IMR-90 (cell line): ENCODE data around the gene ATP6AP1.

ENCODE experiments used
- BHLHE40 ChIP-seq: fragments of 150-350 bp; IDR thresholded peaks from 2 replicates; pipeline ENCODE4 v1.6.1; 2016; ENCODE audit warnings: mild to moderate bottlenecking, low read depth, low read length
- CHD1 ChIP-seq: IDR thresholded peaks from 2 replicates; pipeline ENCODE4 v1.6.1; 2012; ENCODE audit warnings: low read depth, low read length, improper control_type of control experiment
- FOS ChIP-seq: fragments of 150-350 bp; IDR thresholded peaks from 2 replicates; pipeline ENCODE4 v1.6.1; 2016; ENCODE audit warnings: low read depth, low read length
- MAZ ChIP-seq: IDR thresholded peaks from 2 replicates; pipeline ENCODE4 v1.6.1; 2012; ENCODE audit warnings: low read depth, mild to moderate bottlenecking, low read length, improper control_type of control experiment, moderate library complexity, borderline replicate concordance
- NFE2L2 ChIP-seq: fragments of 150-350 bp; IDR thresholded peaks from 2 replicates; pipeline ENCODE4 v1.6.1; 2016; ENCODE audit warnings: low read depth, mild to moderate bottlenecking, low read length
- POLR2A ChIP-seq: IDR thresholded peaks from 2 replicates; pipeline ENCODE4 v1.6.1; 2012; ENCODE audit warnings: mild to moderate bottlenecking, low read depth, low read length
- RAD21 ChIP-seq: IDR thresholded peaks from 2 replicates; pipeline ENCODE4 v1.6.1; 2012; ENCODE audit warnings: low read length, improper control_type of control experiment
- RCOR1 ChIP-seq: IDR thresholded peaks from 2 replicates; pipeline ENCODE4 v1.6.1; 2012; ENCODE audit warnings: mild to moderate bottlenecking, low read length, improper control_type of control experiment; ENCODE audit not compliant: insufficient replicate concordance
- RFX5 ChIP-seq: IDR thresholded peaks from 2 replicates; pipeline ENCODE4 v1.8.0; 2012; ENCODE audit warnings: low read depth, mild to moderate bottlenecking, low read length, moderate library complexity
- SMC3 ChIP-seq: fragments of 150-350 bp; IDR thresholded peaks from 2 replicates; pipeline ENCODE4 v1.6.1; 2016; ENCODE audit warnings: low read depth, mild to moderate bottlenecking, antibody characterized with exemption, low read length, moderate library complexity
- TF ChIP-seq, protein P1 (sequence below): fragments of 150-350 bp; IDR thresholded peaks from 2 replicates; pipeline ENCODE4 v1.6.1; 2017; ENCODE audit warnings: mild to moderate bottlenecking, antibody characterized with exemption, low read length, low read depth
- TF ChIP-seq, protein P2 (sequence below): conservative IDR thresholded peaks from 2 replicates; pipeline ENCODE4 v1.5.1; 2012; ENCODE audit warnings: mild to moderate bottlenecking, low read depth, low read length, improper control_type of control experiment
- TF ChIP-seq, protein P3 (sequence below): fragments of 150-350 bp; IDR thresholded peaks from 2 replicates; pipeline ENCODE4 v1.6.1; 2016; ENCODE audit warnings: low read depth, mild to moderate bottlenecking, low read length, moderate library complexity, borderline replicate concordance

DNA sequence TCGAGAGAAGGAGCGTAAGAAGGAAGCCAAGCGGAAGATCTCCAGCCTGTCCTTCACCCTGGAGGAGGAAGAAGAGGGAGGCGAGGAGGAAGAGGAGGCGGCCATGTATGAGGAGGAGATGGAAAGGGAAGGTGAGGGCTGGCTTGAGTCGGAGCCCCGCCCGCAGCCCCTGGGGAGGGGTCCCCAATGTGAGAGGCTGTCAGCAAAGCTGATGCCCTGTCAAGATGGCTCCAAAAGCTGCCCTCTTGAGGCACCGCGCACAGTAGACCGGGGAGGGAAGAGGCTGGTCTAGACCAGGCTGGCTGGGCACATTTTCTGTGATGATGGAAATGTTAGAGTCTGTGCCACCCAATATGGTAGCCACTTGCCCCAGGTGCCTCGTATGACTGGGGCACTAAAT, 18.0 kb downstream of the ATP6AP1 start:
- TF ChIP-seq, protein P1, sequence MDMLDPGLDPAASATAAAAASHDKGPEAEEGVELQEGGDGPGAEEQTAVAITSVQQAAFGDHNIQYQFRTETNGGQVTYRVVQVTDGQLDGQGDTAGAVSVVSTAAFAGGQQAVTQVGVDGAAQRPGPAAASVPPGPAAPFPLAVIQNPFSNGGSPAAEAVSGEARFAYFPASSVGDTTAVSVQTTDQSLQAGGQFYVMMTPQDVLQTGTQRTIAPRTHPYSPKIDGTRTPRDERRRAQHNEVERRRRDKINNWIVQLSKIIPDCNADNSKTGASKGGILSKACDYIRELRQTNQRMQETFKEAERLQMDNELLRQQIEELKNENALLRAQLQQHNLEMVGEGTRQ, result no peak
- no peak for TF ChIP-seq POLR2A
- no peak for TF ChIP-seq NFE2L2
- TF ChIP-seq, protein P2, sequence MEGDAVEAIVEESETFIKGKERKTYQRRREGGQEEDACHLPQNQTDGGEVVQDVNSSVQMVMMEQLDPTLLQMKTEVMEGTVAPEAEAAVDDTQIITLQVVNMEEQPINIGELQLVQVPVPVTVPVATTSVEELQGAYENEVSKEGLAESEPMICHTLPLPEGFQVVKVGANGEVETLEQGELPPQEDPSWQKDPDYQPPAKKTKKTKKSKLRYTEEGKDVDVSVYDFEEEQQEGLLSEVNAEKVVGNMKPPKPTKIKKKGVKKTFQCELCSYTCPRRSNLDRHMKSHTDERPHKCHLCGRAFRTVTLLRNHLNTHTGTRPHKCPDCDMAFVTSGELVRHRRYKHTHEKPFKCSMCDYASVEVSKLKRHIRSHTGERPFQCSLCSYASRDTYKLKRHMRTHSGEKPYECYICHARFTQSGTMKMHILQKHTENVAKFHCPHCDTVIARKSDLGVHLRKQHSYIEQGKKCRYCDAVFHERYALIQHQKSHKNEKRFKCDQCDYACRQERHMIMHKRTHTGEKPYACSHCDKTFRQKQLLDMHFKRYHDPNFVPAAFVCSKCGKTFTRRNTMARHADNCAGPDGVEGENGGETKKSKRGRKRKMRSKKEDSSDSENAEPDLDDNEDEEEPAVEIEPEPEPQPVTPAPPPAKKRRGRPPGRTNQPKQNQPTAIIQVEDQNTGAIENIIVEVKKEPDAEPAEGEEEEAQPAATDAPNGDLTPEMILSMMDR, result no peak
- no peak for TF ChIP-seq FOS
- TF ChIP-seq, protein P3, sequence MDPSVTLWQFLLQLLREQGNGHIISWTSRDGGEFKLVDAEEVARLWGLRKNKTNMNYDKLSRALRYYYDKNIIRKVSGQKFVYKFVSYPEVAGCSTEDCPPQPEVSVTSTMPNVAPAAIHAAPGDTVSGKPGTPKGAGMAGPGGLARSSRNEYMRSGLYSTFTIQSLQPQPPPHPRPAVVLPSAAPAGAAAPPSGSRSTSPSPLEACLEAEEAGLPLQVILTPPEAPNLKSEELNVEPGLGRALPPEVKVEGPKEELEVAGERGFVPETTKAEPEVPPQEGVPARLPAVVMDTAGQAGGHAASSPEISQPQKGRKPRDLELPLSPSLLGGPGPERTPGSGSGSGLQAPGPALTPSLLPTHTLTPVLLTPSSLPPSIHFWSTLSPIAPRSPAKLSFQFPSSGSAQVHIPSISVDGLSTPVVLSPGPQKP, result no peak
- TF ChIP-seq RFX5, result no peak
- TF ChIP-seq RAD21, result no peak
- TF ChIP-seq MAZ, result no peak
- no peak for TF ChIP-seq RCOR1
- no peak for TF ChIP-seq BHLHE40
- no peak for TF ChIP-seq SMC3
- TF ChIP-seq CHD1, result no peak
